ENCODE measurements around the gene NATD1. TPM values are rescaled to one million over a fixed set of nuclear protein-coding genes. Genes with fewer than 3 reads are reported as not detected.

Gene NATD1
- total RNA-seq, 4 donors from 2014 or later: 12.3 to 26.2 (median 18.1) TPM

GRCh38 chr17:21245639-21246084 lies 7.5 kb downstream of the NATD1 start:
- Histone ChIP-seq H3K36me3 (peaks cover 0 to 34% (median 23%) of the 10 kb centered on the region in 4 donors), H3K9me3 (no peaks in the 10 kb centered on the region), H3K4me3 (no peak overlapping the region), H3K4me1 (peaks cover 14 to 42% (median 37%) of the 10 kb centered on the region in 4 donors), H3K27me3 (no peaks in the 10 kb centered on the region), H3K27ac (replicated peaks in 1 of 4) (no peak overlapping the region)
- TF ChIP-seq EP300 (IDR thresholded peaks at IDR 0.05): no peak
- TF ChIP-seq, protein P1, sequence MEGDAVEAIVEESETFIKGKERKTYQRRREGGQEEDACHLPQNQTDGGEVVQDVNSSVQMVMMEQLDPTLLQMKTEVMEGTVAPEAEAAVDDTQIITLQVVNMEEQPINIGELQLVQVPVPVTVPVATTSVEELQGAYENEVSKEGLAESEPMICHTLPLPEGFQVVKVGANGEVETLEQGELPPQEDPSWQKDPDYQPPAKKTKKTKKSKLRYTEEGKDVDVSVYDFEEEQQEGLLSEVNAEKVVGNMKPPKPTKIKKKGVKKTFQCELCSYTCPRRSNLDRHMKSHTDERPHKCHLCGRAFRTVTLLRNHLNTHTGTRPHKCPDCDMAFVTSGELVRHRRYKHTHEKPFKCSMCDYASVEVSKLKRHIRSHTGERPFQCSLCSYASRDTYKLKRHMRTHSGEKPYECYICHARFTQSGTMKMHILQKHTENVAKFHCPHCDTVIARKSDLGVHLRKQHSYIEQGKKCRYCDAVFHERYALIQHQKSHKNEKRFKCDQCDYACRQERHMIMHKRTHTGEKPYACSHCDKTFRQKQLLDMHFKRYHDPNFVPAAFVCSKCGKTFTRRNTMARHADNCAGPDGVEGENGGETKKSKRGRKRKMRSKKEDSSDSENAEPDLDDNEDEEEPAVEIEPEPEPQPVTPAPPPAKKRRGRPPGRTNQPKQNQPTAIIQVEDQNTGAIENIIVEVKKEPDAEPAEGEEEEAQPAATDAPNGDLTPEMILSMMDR (IDR thresholded peaks at IDR 0.05): no peak
- no peak for TF ChIP-seq POLR2AphosphoS5 (IDR thresholded peaks at IDR 0.05)
- TF ChIP-seq POLR2A (IDR thresholded peaks at IDR 0.05; ENCODE audit: low read depth): no peak
- DNase-seq (ENCODE audit: extremely low spot score): no peak
- intact Hi-C loops (cut with DNase I): no loop called here
- WGBS: 84% methylated on average over 8 of the region's 9 CpGs

DNA sequence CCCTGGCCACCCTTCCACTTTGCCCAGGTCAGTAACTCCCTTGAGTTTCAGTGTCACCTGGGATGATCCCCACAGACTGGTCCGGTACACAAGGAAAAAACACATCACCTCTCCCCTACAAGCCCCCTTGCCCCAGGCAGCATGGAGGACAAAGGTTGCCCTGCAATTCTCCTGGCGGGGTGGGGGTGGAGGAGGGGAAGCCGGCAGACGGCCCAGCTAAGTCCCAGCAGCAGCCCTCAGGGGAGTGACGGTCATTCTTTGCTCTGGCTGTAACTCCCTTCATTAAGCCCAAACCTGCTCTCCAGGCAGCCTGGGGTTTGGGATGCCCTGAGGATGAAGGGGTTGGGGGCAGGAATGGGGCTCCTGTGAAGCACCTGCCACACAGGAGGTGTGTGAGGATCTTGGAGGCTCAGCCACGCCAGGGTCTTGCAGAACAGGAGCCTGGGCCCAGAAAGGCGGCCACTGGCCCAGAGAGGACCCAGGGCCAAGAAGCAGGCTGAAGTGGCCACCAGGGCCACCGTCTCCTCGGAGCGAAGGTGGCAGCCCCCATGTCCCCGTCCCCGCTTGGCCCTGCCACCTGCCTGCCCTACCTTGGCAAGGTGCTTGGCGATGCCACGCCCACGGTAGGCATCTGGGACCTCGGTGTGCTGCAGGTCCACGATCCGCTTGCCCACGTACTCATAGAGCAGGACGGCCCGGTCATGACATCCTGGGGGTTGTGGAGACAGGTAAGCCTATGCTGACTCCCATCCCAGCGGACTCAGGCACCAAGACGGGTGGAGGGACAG lies 9.5 kb downstream of the NATD1 start:
- Histone ChIP-seq H3K4me1 (peaks cover 5 to 33% (median 26%) of the 10 kb centered on the region in 4 donors), H3K27me3 (no peaks in the 10 kb centered on the region), H3K36me3 (peaks cover 0 to 35% (median 23%) of the 10 kb centered on the region in 4 donors), H3K4me3 (no peak overlapping the region), H3K27ac (replicated peaks in 1 of 4) (no peak overlapping the region), H3K9me3 (no peaks in the 10 kb centered on the region)
- intact Hi-C loops (cut with DNase I): no loop called here
- DNase-seq (ENCODE audit: extremely low spot score): no peak
- 86% methylated on average over 23 of the region's 23 CpGs for WGBS
- TF ChIP-seq POLR2A (IDR thresholded peaks at IDR 0.05; ENCODE audit: low read depth): no peak
- TF ChIP-seq, protein P1 (IDR thresholded peaks at IDR 0.05): no peak
- TF ChIP-seq EP300 (IDR thresholded peaks at IDR 0.05): no peak
- TF ChIP-seq POLR2AphosphoS5 (IDR thresholded peaks at IDR 0.05): no peak

DNA sequence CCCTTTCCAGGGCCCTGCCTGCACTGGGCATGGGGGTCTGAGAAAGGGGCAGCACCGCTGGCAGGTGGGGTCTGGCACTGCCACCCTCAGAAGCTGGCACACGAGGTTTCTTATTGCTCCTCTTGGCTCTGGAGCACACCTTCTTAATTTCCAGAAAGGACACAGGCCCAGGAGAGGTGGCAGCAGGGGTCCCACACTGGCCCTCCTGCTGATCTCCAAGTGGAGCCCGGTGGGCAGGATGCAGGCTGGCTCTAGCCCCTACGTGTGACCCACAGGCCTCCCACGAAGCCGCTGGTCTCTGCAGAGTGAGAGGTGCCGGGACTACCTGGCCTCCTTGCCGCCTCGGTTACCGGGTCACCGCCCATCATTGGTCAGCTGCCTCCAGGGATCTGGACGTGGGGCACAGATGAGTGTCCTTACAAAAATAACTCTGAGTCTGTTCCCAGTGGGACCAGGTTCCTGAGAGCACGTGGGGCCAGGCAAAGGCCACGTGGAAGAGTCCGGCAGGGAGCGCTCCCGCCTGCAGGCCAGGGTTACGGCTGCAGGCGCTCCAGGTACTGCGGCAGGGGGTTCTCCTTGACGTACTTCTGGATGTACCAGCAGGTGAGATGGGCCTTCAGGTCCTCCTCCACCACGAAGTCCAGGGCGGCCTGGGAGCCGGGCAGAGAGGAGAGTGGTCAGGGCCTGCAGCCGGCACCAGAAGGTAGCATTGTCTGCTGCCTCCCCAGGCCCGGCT lies 10.3 kb downstream of the NATD1 start:
- DNase-seq (ENCODE audit: extremely low spot score): no peak
- Histone ChIP-seq H3K4me3 (no peak overlapping the region), H3K27me3 (no peaks in the 10 kb centered on the region), H3K27ac (replicated peaks in 1 of 4) (no peak overlapping the region), H3K4me1 (peaks cover 5 to 27% (median 23%) of the 10 kb centered on the region in 4 donors), H3K36me3 (peaks cover 0 to 35% (median 23%) of the 10 kb centered on the region in 4 donors), H3K9me3 (no peaks in the 10 kb centered on the region)
- intact Hi-C loops (cut with DNase I): no loop called here
- TF ChIP-seq POLR2AphosphoS5 (IDR thresholded peaks at IDR 0.05) (no peak), EP300 (IDR thresholded peaks at IDR 0.05) (no peak), POLR2A (IDR thresholded peaks at IDR 0.05; ENCODE audit: low read depth) (no peak)
- TF ChIP-seq, protein P1 (IDR thresholded peaks at IDR 0.05): no peak
- 88% methylated on average over 12 of the region's 26 CpGs for WGBS

- peaks cover 5 to 25% (median 22%) of the 10 kb centered on the region in 4 donors for H3K4me1 ChIP-seq
- WGBS: 40% methylated on average over 4 of the region's 11 CpGs
- TF ChIP-seq, protein P1 (IDR thresholded peaks at IDR 0.05): no peak
- no peak for TF ChIP-seq POLR2A (IDR thresholded peaks at IDR 0.05; ENCODE audit: low read depth)
- TF ChIP-seq POLR2AphosphoS5 (IDR thresholded peaks at IDR 0.05): no peak
- no peak for TF ChIP-seq EP300 (IDR thresholded peaks at IDR 0.05)
- no peak overlapping the region for H3K4me3 ChIP-seq
- no peaks in the 10 kb centered on the region for H3K27me3 ChIP-seq
- no peak for DNase-seq (ENCODE audit: extremely low spot score)
- peaks cover 0 to 35% (median 21%) of the 10 kb centered on the region in 4 donors for H3K36me3 ChIP-seq
- no peaks in the 10 kb centered on the region for H3K9me3 ChIP-seq
- no peak overlapping the region for H3K27ac ChIP-seq (replicated peaks in 1 of 4)
- intact Hi-C loops (cut with DNase I): no loop called here
Observed at GRCh38 chr17:21242026-21242697, 11.0 kb downstream of the NATD1 start.
